HepG2 (cell line): ENCODE data around the gene PLCL1. TPM values are rescaled to one million over a fixed set of nuclear protein-coding genes. Genes with fewer than 3 reads are reported as not detected.

Experiments used
- ATAC-seq: fragments of 200-7000 bp; cut with Tn5 transposase; 3 replicates; pipeline ENCODE4 v1.9.1; 2020; ENCODE audit warnings: mild to moderate bottlenecking, moderate library complexity
- BruUV-seq: library from RNA; stranded (reverse); fragments of 400-500 nt; replicated peaks from 2 replicates; lab custom pipeline; 2021; lab: Mats Ljungman, UMichigan
- CTCF ChIA-PET: fragments of 300-600 bp; formaldehyde crosslinking; extraction: SDS; loops from one replicate; lab custom pipeline; 2021; ENCODE audit warnings: low total read pairs, inconsistent platforms, low intra/inter-chr PET ratio; lab: Yijun Ruan, JAX
- POLR2A ChIA-PET: fragments of 350-600 bp; sonication (Branson Sonifier 250); formaldehyde crosslinking; loops from one replicate; lab custom pipeline; 2020; ENCODE audit warnings: antibody characterized with exemption, inconsistent platforms; lab: Yijun Ruan, JAX
- DNase-seq: peaks from one replicate; pipeline ENCODE4 v3.0.0-alpha.2; 2015; ENCODE audit warnings: low spot score
- FAIRE-seq: peaks from 3 replicates; lab custom pipeline; 2011; peaks lifted over from hg19 to GRCh38; lab: Jason Lieb, UNC
- H2AFZ ChIP-seq: one replicate; pipeline ENCODE4 v1.6.1; 2011; ENCODE audit warnings: low read length, inconsistent platforms
- H3K27ac ChIP-seq: fragments of 300-600 bp; 3 replicates; pipeline ENCODE4 v1.8.0; 2011; ENCODE audit warnings: mixed run types, mild to moderate bottlenecking, mixed read lengths, low read length, inconsistent platforms; ENCODE audit not compliant: insufficient read depth; ENCODE audit errors: extremely low read length
- H3K27me3 ChIP-seq, 2 experiments: fragments of 200-600 bp in 1 of 2; 2 replicates in 1 of 2; 3 replicates in 1 of 2; pipeline versions ENCODE4 v1.6.0 to v1.8.0; 2011; ENCODE audit warnings: low read length in 2 of 2, mild to moderate bottlenecking in 2 of 2, moderate library complexity in 2 of 2, inconsistent platforms in 1 of 2; ENCODE audit not compliant: insufficient read depth in 2 of 2, control insufficient read depth in 1 of 2
- H3K36me3 ChIP-seq, 2 experiments: fragments of 200-600 bp in 1 of 2; replicated peaks in 1 of 2; 2 replicates in 1 of 2; 3 replicates in 1 of 2; pipeline versions ENCODE4 v1.5.1 to v1.8.0; 2011; ENCODE audit warnings: low read length in 2 of 2, inconsistent platforms in 1 of 2; ENCODE audit not compliant: insufficient read depth in 2 of 2, control insufficient read depth in 1 of 2
- H3K4me1 ChIP-seq: 2 replicates; pipeline ENCODE4 v1.5.1; 2012; ENCODE audit warnings: low read length, inconsistent platforms; ENCODE audit not compliant: insufficient read depth
- H3K4me2 ChIP-seq: 2 replicates; pipeline ENCODE4 v1.6.0; 2011; ENCODE audit warnings: low read depth, low read length, inconsistent platforms
- H3K4me3 ChIP-seq, 3 experiments: fragments of 200-600 bp in 1 of 3; sonication (generic), shearing (Covaris generic) in 1 of 3; replicated peaks in 1 of 3; 2 replicates each; pipeline ENCODE4 v1.5.1; 2011 to 2016; ENCODE audit warnings: low read length in 3 of 3, inconsistent platforms in 2 of 3, low read depth in 2 of 3, mild to moderate bottlenecking in 2 of 3, control low read depth in 1 of 3, mixed read lengths in 1 of 3; ENCODE audit not compliant: insufficient read depth in 1 of 3
- H3K79me2 ChIP-seq: one replicate; pipeline ENCODE4 v1.6.1; 2011; ENCODE audit warnings: low read length, inconsistent platforms; ENCODE audit not compliant: insufficient read depth
- H3K9ac ChIP-seq: 2 replicates; pipeline ENCODE4 v1.6.0; 2011; ENCODE audit warnings: mild to moderate bottlenecking, low read depth, low read length, inconsistent platforms; ENCODE audit not compliant: insufficient read depth
- H3K9me3 ChIP-seq: 2 replicates; pipeline ENCODE4 v1.5.1; 2012; ENCODE audit warnings: mild to moderate bottlenecking, low read length
- H4K20me1 ChIP-seq: 2 replicates; pipeline ENCODE4 v1.6.0; 2011; ENCODE audit warnings: inconsistent platforms, mild to moderate bottlenecking, low read length, moderate library complexity; ENCODE audit not compliant: insufficient read depth
- AHR ChIP-seq: IDR thresholded peaks from 2 replicates; pipeline ENCODE4 v1.6.1; 2018; ENCODE audit warnings: missing genetic modification reagents, missing compliant biosample characterization
- IKZF1 ChIP-seq: fragments of 450-650 bp; IDR thresholded peaks from 2 replicates; pipeline ENCODE4 v1.7.1; 2016
- KAT2B ChIP-seq: fragments of 150-350 bp; IDR thresholded peaks from 2 replicates; pipeline ENCODE4 v1.6.1; 2014; ENCODE audit warnings: low read depth, low read length, borderline replicate concordance
- SATB2 ChIP-seq: sonication (generic); formaldehyde crosslinking; IDR thresholded peaks from 2 replicates; pipeline ENCODE4 v1.5.0; 2020; ENCODE audit warnings: missing genetic modification reagents
- TCF7 ChIP-seq: sonication (generic); IDR thresholded peaks from 2 replicates; pipeline ENCODE4 v1.6.1; 2016; ENCODE audit warnings: antibody characterized with exemption, low read depth
- TGIF2 ChIP-seq: IDR thresholded peaks from 2 replicates; pipeline ENCODE4 v1.6.1; 2016; ENCODE audit warnings: control low read depth, missing compliant biosample characterization
- ZNF33A ChIP-seq: sonication (generic); formaldehyde crosslinking; IDR thresholded peaks from 2 replicates; pipeline ENCODE4 v1.5.1; 2020; ENCODE audit warnings: missing genetic modification reagents, mild to moderate bottlenecking, moderate library complexity, borderline replicate concordance
- ZNF563 ChIP-seq: sonication (generic); formaldehyde crosslinking; IDR thresholded peaks from 2 replicates; pipeline ENCODE4 v1.8.0; 2022; ENCODE audit warnings: mild to moderate bottlenecking, moderate library complexity, missing genetic modification reagents
- ZNF737 ChIP-seq: sonication (generic); formaldehyde crosslinking; IDR thresholded peaks from 2 replicates; pipeline ENCODE4 v1.5.0; 2020; ENCODE audit warnings: missing genetic modification reagents, mild to moderate bottlenecking, borderline replicate concordance
- ZNF816 ChIP-seq: sonication (generic); formaldehyde crosslinking; IDR thresholded peaks from 2 replicates; pipeline ENCODE4 v1.8.0; 2022; ENCODE audit warnings: missing genetic modification reagents, mild to moderate bottlenecking, borderline replicate concordance
- ZSCAN30 ChIP-seq: sonication (generic); formaldehyde crosslinking; IDR thresholded peaks from 2 replicates; pipeline ENCODE4 v1.5.0; 2020; ENCODE audit warnings: mild to moderate bottlenecking, missing genetic modification reagents
- WGBS: methylation state at CpG from one replicate; pipeline ENCODE4 v1.1.6; 2017; ENCODE audit warnings: low lambda C conversion rate; 5-methylcytosine and 5-hydroxymethylcytosine counted together
- in situ Hi-C: cut with HindIII; loops from 2 replicates; pipeline ENCODE4 v1.10.0; 2017; ENCODE audit warnings: low pct_unique_long_range_greater_than_20kb; ENCODE audit not compliant: extremely low pct_ligation_motif_present
- intact Hi-C: fragments of 100-400 bp; cut with micrococcal nuclease; formaldehyde crosslinking; loops from one replicate; pipeline ENCODE4 v1.10.0; 2022; ENCODE audit not compliant: unreplicated experiment
- polyA plus RNA-seq, 8 experiments: library from polyadenylated mRNA; depleted of rRNA in 3 of 8; stranded (reverse) in 7 of 8; unstranded in 1 of 8; fragments of >200 nt; fragmentation: Illumina TruSeq in 4 of 8; extraction: Trizol in 4 of 8; gene quantifications; 2 replicates each; pipeline versions ENCODE4 v1.2.1 to v1.2.3, GENCODE V29; 2011 to 2016; ENCODE audit warnings: low read depth in 4 of 8, missing spikeins in 1 of 8, mixed read lengths in 1 of 8; ENCODE audit not compliant: insufficient read depth in 1 of 8
- total RNA-seq, 5 experiments: library from RNA; depleted of rRNA; stranded (reverse); fragments of >200 nt; fragmentation: Illumina TruSeq; extraction: Trizol; gene quantifications; 2 replicates each; pipeline ENCODE4 v1.2.3, GENCODE V29; 2016; ENCODE audit warnings: low read depth in 1 of 5
- TF ChIP-seq, protein P1 (sequence below): sonication (generic); formaldehyde crosslinking; IDR thresholded peaks from 2 replicates; pipeline ENCODE4 v1.5.1; 2020; ENCODE audit warnings: missing genetic modification reagents, mild to moderate bottlenecking, borderline replicate concordance
- TF ChIP-seq, protein P2 (sequence below): sonication (generic); formaldehyde crosslinking; IDR thresholded peaks from 2 replicates; pipeline ENCODE4 v1.8.0; 2022; ENCODE audit warnings: mild to moderate bottlenecking, missing genetic modification reagents
- TF ChIP-seq, protein P3 (sequence below): sonication (generic); formaldehyde crosslinking; IDR thresholded peaks from one replicate; pipeline ENCODE4 v1.5.1; 2020; ENCODE audit warnings: mild to moderate bottlenecking, missing genetic modification reagents; ENCODE audit errors: not compliant biosample characterization

The PLCL1 gene
- total and polyA plus RNA-seq, 2 of the 13 experiments (the other 11 are each of a cell fraction or from before 2014, with no cell fraction given): not detected

DNA sequence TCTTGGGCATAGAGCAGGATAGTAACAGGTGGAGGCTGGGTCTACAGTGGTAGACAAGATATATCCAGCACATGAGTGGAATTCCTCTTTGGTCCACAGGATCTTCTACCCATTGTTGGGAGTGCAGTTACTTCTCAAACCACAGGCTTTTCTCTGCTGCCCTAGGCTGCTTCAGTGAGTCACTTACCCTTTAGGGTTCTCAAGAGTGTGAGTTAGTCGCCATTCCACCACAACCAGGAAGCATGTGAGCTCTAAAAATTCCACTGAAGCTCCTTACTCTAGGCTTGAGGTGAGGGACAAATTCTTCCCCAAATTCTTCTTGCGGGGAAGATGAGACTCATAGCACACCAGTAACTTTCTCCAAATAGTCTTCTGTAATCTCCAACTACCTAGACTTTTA is 189.4 kb downstream of the PLCL1 start:
- H3K36me3 ChIP-seq: no peaks in the 10 kb centered on the region
- no peak overlapping the region for H3K4me3 ChIP-seq
- intact Hi-C loops (no loop called here), in situ Hi-C loops (no loop called here)
- no peaks in the 10 kb centered on the region for H3K9me3 ChIP-seq
- no peak overlapping the region for H3K4me2 ChIP-seq
- 0% methylated on average over 2 of the region's 2 CpGs for WGBS
- ChIA-PET CTCF (no interaction called here), POLR2A (no interaction called here)
- H3K4me1 ChIP-seq: no peaks in the 10 kb centered on the region
- no peak overlapping the region for H3K27ac ChIP-seq
- no peak for DNase-seq
- H3K9ac ChIP-seq: no peak overlapping the region
- no peaks in the 10 kb centered on the region for H3K79me2 ChIP-seq
- H2AFZ ChIP-seq: no peak overlapping the region
- FAIRE-seq: no peak
- ATAC-seq: no peak
- H3K27me3 ChIP-seq: no peaks in the 10 kb centered on the region; a peak in 1 of 5 replicates
- H4K20me1 ChIP-seq: no peaks in the 10 kb centered on the region
- BruUV-seq: no TSS peak
- TF ChIP-seq ZNF563 (CRISPR knock-in tag) (no peak), KAT2B (no peak), TCF7 (no peak), TGIF2 (CRISPR knock-in tag) (no peak), SATB2 (CRISPR knock-in tag) (no peak), IKZF1 (no peak), ZSCAN30 (CRISPR knock-in tag) (no peak), ZNF33A (no peak), AHR (CRISPR knock-in tag) (no peak), ZNF737 (CRISPR knock-in tag) (no peak), ZNF816 (no peak)
- TF ChIP-seq, protein P1, sequence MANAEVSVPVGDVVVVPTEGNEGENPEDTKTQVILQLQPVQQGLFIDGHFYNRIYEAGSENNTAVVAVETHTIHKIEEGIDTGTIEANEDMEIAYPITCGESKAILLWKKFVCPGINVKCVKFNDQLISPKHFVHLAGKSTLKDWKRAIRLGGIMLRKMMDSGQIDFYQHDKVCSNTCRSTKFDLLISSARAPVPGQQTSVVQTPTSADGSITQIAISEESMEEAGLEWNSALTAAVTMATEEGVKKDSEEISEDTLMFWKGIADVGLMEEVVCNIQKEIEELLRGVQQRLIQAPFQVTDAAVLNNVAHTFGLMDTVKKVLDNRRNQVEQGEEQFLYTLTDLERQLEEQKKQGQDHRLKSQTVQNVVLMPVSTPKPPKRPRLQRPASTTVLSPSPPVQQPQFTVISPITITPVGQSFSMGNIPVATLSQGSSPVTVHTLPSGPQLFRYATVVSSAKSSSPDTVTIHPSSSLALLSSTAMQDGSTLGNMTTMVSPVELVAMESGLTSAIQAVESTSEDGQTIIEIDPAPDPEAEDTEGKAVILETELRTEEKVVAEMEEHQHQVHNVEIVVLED: no peak
- TF ChIP-seq, protein P2, sequence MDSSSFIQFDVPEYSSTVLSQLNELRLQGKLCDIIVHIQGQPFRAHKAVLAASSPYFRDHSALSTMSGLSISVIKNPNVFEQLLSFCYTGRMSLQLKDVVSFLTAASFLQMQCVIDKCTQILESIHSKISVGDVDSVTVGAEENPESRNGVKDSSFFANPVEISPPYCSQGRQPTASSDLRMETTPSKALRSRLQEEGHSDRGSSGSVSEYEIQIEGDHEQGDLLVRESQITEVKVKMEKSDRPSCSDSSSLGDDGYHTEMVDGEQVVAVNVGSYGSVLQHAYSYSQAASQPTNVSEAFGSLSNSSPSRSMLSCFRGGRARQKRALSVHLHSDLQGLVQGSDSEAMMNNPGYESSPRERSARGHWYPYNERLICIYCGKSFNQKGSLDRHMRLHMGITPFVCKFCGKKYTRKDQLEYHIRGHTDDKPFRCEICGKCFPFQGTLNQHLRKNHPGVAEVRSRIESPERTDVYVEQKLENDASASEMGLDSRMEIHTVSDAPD: no peak
- TF ChIP-seq, protein P3, sequence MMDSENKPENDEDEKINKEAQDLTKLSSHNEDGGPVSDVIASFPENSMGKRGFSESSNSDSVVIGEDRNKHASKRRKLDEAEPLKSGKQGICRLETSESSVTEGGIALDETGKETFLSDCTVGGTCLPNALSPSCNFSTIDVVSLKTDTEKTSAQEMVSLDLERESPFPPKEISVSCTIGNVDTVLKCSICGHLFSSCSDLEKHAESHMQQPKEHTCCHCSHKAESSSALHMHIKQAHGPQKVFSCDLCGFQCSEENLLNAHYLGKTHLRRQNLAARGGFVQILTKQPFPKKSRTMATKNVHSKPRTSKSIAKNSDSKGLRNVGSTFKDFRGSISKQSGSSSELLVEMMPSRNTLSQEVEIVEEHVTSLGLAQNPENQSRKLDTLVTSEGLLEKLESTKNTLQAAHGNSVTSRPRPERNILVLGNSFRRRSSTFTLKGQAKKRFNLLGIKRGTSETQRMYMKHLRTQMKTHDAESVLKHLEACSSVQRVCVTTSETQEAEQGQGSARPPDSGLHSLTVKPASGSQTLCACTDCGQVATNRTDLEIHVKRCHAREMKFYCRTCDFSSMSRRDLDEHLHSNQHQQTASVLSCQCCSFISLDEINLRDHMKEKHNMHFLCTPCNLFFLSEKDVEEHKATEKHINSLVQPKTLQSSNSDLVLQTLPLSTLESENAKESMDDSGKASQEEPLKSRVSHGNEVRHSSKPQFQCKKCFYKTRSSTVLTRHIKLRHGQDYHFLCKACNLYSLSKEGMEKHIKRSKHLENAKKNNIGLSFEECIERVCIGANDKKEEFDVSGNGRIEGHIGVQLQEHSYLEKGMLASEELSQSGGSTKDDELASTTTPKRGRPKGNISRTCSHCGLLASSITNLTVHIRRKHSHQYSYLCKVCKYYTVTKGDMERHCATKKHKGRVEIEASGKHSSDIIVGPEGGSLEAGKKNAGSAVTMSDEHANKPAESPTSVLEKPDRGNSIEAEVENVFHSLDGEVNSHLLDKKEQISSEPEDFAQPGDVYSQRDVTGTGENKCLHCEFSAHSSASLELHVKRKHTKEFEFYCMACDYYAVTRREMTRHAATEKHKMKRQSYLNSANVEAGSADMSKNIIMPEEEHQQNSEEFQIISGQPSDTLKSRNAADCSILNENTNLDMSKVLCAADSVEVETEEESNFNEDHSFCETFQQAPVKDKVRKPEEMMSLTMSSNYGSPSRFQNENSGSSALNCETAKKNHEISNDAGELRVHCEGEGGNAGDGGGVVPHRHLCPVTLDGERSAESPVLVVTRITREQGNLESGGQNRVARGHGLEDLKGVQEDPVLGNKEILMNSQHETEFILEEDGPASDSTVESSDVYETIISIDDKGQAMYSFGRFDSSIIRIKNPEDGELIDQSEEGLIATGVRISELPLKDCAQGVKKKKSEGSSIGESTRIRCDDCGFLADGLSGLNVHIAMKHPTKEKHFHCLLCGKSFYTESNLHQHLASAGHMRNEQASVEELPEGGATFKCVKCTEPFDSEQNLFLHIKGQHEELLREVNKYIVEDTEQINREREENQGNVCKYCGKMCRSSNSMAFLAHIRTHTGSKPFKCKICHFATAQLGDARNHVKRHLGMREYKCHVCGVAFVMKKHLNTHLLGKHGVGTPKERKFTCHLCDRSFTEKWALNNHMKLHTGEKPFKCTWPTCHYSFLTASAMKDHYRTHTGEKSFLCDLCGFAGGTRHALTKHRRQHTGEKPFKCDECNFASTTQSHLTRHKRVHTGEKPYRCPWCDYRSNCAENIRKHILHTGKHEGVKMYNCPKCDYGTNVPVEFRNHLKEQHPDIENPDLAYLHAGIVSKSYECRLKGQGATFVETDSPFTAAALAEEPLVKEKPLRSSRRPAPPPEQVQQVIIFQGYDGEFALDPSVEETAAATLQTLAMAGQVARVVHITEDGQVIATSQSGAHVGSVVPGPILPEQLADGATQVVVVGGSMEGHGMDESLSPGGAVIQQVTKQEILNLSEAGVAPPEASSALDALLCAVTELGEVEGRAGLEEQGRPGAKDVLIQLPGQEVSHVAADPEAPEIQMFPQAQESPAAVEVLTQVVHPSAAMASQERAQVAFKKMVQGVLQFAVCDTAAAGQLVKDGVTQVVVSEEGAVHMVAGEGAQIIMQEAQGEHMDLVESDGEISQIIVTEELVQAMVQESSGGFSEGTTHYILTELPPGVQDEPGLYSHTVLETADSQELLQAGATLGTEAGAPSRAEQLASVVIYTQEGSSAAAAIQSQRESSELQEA (CRISPR knock-in tag): no peak
